Measurements from ENCODE around the gene KSR2. TPM values are rescaled to one million over a fixed set of nuclear protein-coding genes. Genes with fewer than 3 reads are reported as not detected.
"Not testable (repeated sequence)": the region's sequence is repeated elsewhere in the genome, so short reads cannot be mapped to it uniquely, and the experiment has no call there.

KSR2 gene
- total and polyA plus RNA-seq, 4 donors: 0.09 to 1.8 (median 0.37) TPM

GRCh38 chr12:117803001-117803400, 165.8 kb downstream of the KSR2 start:
- Histone ChIP-seq H3K9ac (ENCODE audit: insufficient read depth in 1 of 2, low read length in 2 of 2) (no peak overlapping the region), H3K9me3 (ENCODE audit: control insufficient read depth in 4 of 4, insufficient read depth in 3 of 4, low read length in 3 of 4) (no peaks in the 10 kb centered on the region), H3K27ac (ENCODE audit: low read depth in 1 of 2, low read length in 1 of 2) (no peak overlapping the region), H3K27me3 (ENCODE audit: control insufficient read depth in 3 of 3, insufficient read depth in 3 of 3, low read length in 2 of 3) (no peaks in the 10 kb centered on the region), H3K36me3 (ENCODE audit: control insufficient read depth in 4 of 4, insufficient read depth in 4 of 4, low read length in 4 of 4) (no peaks in the 10 kb centered on the region), H3K4me1 (ENCODE audit: control insufficient read depth in 5 of 5, insufficient read depth in 5 of 5, low read length in 5 of 5) (no peaks in the 10 kb centered on the region), H3K4me3 (no peak overlapping the region)
- ATAC-seq (ENCODE audit: insufficient read depth, low FRiP score): no peak
- no peak for DNase-seq
- WGBS, 2 donors: 59 to 64% methylated on average over 6 of the region's 6 CpGs
- TF ChIP-seq CTCF (IDR thresholded peaks at IDR 0.05; ENCODE audit: control extremely low read depth, extremely low read depth): no peak

- H3K4me3 ChIP-seq; H3K9ac ChIP-seq (ENCODE audit: insufficient read depth in 1 of 2, low read length in 2 of 2); H3K27me3 ChIP-seq (ENCODE audit: control insufficient read depth in 3 of 3, insufficient read depth in 3 of 3, low read length in 2 of 3); H3K4me1 ChIP-seq (ENCODE audit: control insufficient read depth in 5 of 5, insufficient read depth in 5 of 5, low read length in 5 of 5); H3K27ac ChIP-seq (ENCODE audit: low read depth in 1 of 2, low read length in 1 of 2); H3K9me3 ChIP-seq (ENCODE audit: control insufficient read depth in 4 of 4, insufficient read depth in 3 of 4, low read length in 3 of 4); DNase-seq; H3K36me3 ChIP-seq (ENCODE audit: control insufficient read depth in 4 of 4, insufficient read depth in 4 of 4, low read length in 4 of 4); ATAC-seq (ENCODE audit: insufficient read depth, low FRiP score): not testable (repeated sequence)
- 89 to 93% methylated on average over 6 of the region's 6 CpGs for WGBS, 2 donors
Measured at GRCh38 chr12:117800711-117801110, 168.1 kb downstream of the KSR2 start.

- DNase-seq: no peak
- Histone ChIP-seq H3K27ac (ENCODE audit: low read depth in 1 of 2, low read length in 1 of 2) (no peak overlapping the region), H3K4me1 (ENCODE audit: control insufficient read depth in 5 of 5, insufficient read depth in 5 of 5, low read length in 5 of 5) (peaks cover 0 to 2% (median 0%) of the 10 kb centered on the region in 5 donors), H3K9me3 (ENCODE audit: control insufficient read depth in 4 of 4, insufficient read depth in 3 of 4, low read length in 3 of 4) (peaks cover 0 to 9% (median 4%) of the 10 kb centered on the region in 4 donors), H3K27me3 (ENCODE audit: control insufficient read depth in 3 of 3, insufficient read depth in 3 of 3, low read length in 2 of 3) (peaks cover 0 to 3% (median 0%) of the 10 kb centered on the region in 3 donors), H3K36me3 (ENCODE audit: control insufficient read depth in 4 of 4, insufficient read depth in 4 of 4, low read length in 4 of 4) (no peaks in the 10 kb centered on the region), H3K4me3 (no peak overlapping the region), H3K9ac (ENCODE audit: insufficient read depth in 1 of 2, low read length in 2 of 2) (no peak overlapping the region)
- WGBS, 2 donors: 91 to 96% methylated on average over 3 of the region's 3 CpGs
- TF ChIP-seq CTCF (IDR thresholded peaks at IDR 0.05; ENCODE audit: control extremely low read depth, extremely low read depth): no peak
- ATAC-seq (ENCODE audit: insufficient read depth, low FRiP score): no peak
Measured at GRCh38 chr12:117797202-117797601, 171.6 kb downstream of the KSR2 start.

GRCh38 chr12:117792877-117793424, 175.8 kb downstream of the KSR2 start:
- no peaks in the 10 kb centered on the region for H3K36me3 ChIP-seq (ENCODE audit: control insufficient read depth in 4 of 4, insufficient read depth in 4 of 4, low read length in 4 of 4)
- no peak overlapping the region for H3K9ac ChIP-seq (ENCODE audit: insufficient read depth in 1 of 2, low read length in 2 of 2)
- no peak for TF ChIP-seq CTCF (IDR thresholded peaks at IDR 0.05; ENCODE audit: control extremely low read depth, extremely low read depth)
- peaks cover 0 to 3% (median 0%) of the 10 kb centered on the region in 3 donors for H3K27me3 ChIP-seq (ENCODE audit: control insufficient read depth in 3 of 3, insufficient read depth in 3 of 3, low read length in 2 of 3)
- no peak overlapping the region for H3K4me3 ChIP-seq
- ATAC-seq (ENCODE audit: insufficient read depth, low FRiP score) (no peak), DNase-seq (no peak)
- H3K27ac ChIP-seq (ENCODE audit: low read depth in 1 of 2, low read length in 1 of 2): no peak overlapping the region
- H3K9me3 ChIP-seq (ENCODE audit: control insufficient read depth in 4 of 4, insufficient read depth in 3 of 4, low read length in 3 of 4): peaks cover 0 to 9% (median 4%) of the 10 kb centered on the region in 4 donors
- peaks cover 0 to 2% (median 0%) of the 10 kb centered on the region in 5 donors for H3K4me1 ChIP-seq (ENCODE audit: control insufficient read depth in 5 of 5, insufficient read depth in 5 of 5, low read length in 5 of 5)
- 92 to 96% methylated on average over 8 of the region's 8 CpGs for WGBS, 2 donors
